Keratinocyte (primary cell): ENCODE results near the gene IGF1R. TPM values are rescaled to one million over a fixed set of nuclear protein-coding genes. Genes with fewer than 3 reads are reported as not detected.

Experiments
- DNase-seq: peaks from one replicate; pipeline ENCODE4 v3.0.0-alpha.2; 2011; ENCODE audit warnings: low read depth, missing footprints, low spot score
- FAIRE-seq: peaks from 2 replicates; lab custom pipeline; 2011; peaks lifted over from hg19 to GRCh38; lab: Jason Lieb, UNC
- H2AFZ ChIP-seq: 2 replicates; pipeline ENCODE4 v1.6.0; 2012; ENCODE audit warnings: low read length, control low read depth, inconsistent platforms; ENCODE audit not compliant: control insufficient read depth
- H3K27ac ChIP-seq: 2 replicates; pipeline ENCODE4 v1.5.1; 2011; ENCODE audit warnings: low read length; ENCODE audit not compliant: control insufficient read depth, insufficient read depth
- H3K27me3 ChIP-seq: 3 replicates; pipeline ENCODE4 v1.6.0; 2011; ENCODE audit warnings: low read length; ENCODE audit not compliant: control insufficient read depth, insufficient read depth; ENCODE audit errors: extremely low read depth
- H3K36me3 ChIP-seq, 2 experiments: 2 replicates in 1 of 2; 3 replicates in 1 of 2; pipeline ENCODE4 v1.5.1; 2011; ENCODE audit warnings: low read length in 2 of 2, mild to moderate bottlenecking in 1 of 2; ENCODE audit not compliant: control insufficient read depth in 2 of 2, insufficient read depth in 2 of 2; ENCODE audit errors: extremely low read depth in 1 of 2
- H3K4me1 ChIP-seq: 3 replicates; pipeline ENCODE4 v1.5.1; 2011; ENCODE audit warnings: low read length; ENCODE audit not compliant: control insufficient read depth, insufficient read depth; ENCODE audit errors: extremely low read depth
- H3K4me2 ChIP-seq: 3 replicates; pipeline ENCODE4 v1.6.0; 2011; ENCODE audit warnings: low read depth, low read length; ENCODE audit not compliant: control insufficient read depth, insufficient read depth; ENCODE audit errors: extremely low read depth
- H3K4me3 ChIP-seq, 3 experiments: fragments of 200-600 bp in 1 of 3; sonication (generic) in 1 of 3; 2 replicates in 2 of 3; 3 replicates in 1 of 3; pipeline ENCODE4 v1.5.1; 2011 to 2016; ENCODE audit warnings: low read length in 3 of 3, mild to moderate bottlenecking in 3 of 3, control low read depth in 2 of 3, inconsistent platforms in 1 of 3, low read depth in 1 of 3, mixed read lengths in 1 of 3, mixed run types in 1 of 3, moderate library complexity in 1 of 3; ENCODE audit not compliant: control insufficient read depth in 2 of 3, insufficient read depth in 2 of 3; ENCODE audit errors: extremely low read depth in 1 of 3
- H3K79me2 ChIP-seq: 2 replicates; pipeline ENCODE4 v1.6.0; 2012; ENCODE audit warnings: low read length; ENCODE audit not compliant: control insufficient read depth, insufficient read depth
- H3K9ac ChIP-seq: 3 replicates; pipeline ENCODE4 v1.6.0; 2011; ENCODE audit warnings: low read length; ENCODE audit not compliant: control insufficient read depth, insufficient read depth; ENCODE audit errors: extremely low read depth
- H3K9me1 ChIP-seq: 3 replicates; pipeline ENCODE4 v1.6.0; 2011; ENCODE audit warnings: low read length; ENCODE audit not compliant: control insufficient read depth, insufficient read depth; ENCODE audit errors: extremely low read depth
- H3K9me3 ChIP-seq: 2 replicates; pipeline ENCODE4 v1.5.1; 2012; ENCODE audit warnings: low read depth, low read length; ENCODE audit not compliant: control insufficient read depth
- H4K20me1 ChIP-seq: 3 replicates; pipeline ENCODE4 v1.6.0; 2011; ENCODE audit warnings: low read length; ENCODE audit not compliant: control insufficient read depth, insufficient read depth; ENCODE audit errors: extremely low read depth
- CTCF ChIP-seq, 3 experiments: IDR thresholded peaks in 1 of 3; conservative IDR thresholded peaks in 1 of 3; optimal IDR thresholded peaks in 1 of 3; 2 replicates in 2 of 3; 3 replicates in 1 of 3; pipeline versions ENCODE3 to v1.5.1; 2011; ENCODE audit warnings: low read length in 3 of 3, mild to moderate bottlenecking in 3 of 3, moderate library complexity in 2 of 3, control low read depth in 1 of 3, inconsistent platforms in 1 of 3; ENCODE audit not compliant: insufficient read depth in 2 of 3; ENCODE audit errors: extremely low read depth in 1 of 3
- EZH2 ChIP-seq: IDR thresholded peaks from one replicate; pipeline ENCODE4 v1.6.1; 2012; ENCODE audit warnings: inconsistent platforms, mild to moderate bottlenecking, low read length, moderate library complexity
- dilution Hi-C: fragments of 300-500 bp; cut with MboI; formaldehyde crosslinking; loops from one replicate; pipeline ENCODE4 v1.7.0; 2020; ENCODE audit warnings: low sequenced_read_pairs; ENCODE audit not compliant: extremely low pct_ligation_motif_present
- polyA plus RNA-seq, 5 experiments: library from polyadenylated mRNA; depleted of rRNA in 3 of 5; stranded (reverse) in 3 of 5; stranded (forward) in 1 of 5; unstranded in 1 of 5; fragments of >200 nt; gene quantifications; 1 replicate in 1 of 5; 2 replicates in 3 of 5; 3 replicates in 1 of 5; pipeline versions ENCODE4 v1.2.1 to v1.2.3, GENCODE V29; 2011 to 2012; ENCODE audit warnings: missing spikeins in 2 of 5, low read depth in 1 of 5, low replicate concordance in 1 of 5

IGF1R gene
- polyA plus RNA-seq, 1 donor (not counting 4 experiments of a cell fraction or from before 2014, with no cell fraction given) = 14.5 TPM

DNA sequence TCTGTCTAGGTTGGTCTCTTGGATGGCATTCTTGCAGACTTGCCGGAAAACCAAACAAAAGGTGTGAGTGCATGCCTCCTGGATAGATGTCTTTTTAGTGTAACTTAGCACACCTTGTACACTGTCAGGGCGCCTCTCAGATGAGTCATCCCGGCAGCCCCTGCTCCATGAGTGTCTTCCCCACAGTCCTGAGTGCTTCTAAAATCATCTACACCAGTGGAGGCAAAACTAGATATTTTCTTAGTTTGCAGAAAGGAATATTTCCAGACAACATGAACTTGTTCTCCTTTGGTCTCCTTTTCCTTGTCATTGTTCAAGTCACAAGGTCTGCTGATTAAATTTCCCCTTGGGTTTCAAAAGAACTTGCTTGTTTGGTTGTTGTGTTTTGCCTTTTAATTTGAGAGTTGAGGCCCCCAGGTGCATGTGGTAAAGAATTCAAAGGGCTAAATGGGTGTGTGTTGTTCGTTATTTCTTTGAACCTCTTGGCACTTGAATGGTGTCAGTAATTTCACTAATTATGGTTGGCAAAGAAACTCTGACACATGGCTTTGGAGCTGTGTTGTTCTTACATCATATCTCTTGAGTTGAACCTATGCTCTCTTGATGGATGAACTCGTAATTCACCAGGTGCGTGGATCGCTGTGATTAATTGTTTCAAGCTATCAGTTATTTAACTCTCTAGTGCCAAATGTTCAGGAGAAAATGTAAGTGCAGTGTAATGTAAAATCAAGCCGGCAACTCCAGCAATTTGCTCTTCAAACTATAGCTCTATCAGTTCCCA, 98.2 kb downstream of the IGF1R start:
- peak overlapping the region; percentile 58 for H3K9ac ChIP-seq
- dilution Hi-C loops = no loop called here
- H4K20me1 ChIP-seq = no peaks in the 10 kb centered on the region
- peaks cover 44% of the 10 kb centered on the region for H3K4me1 ChIP-seq
- peaks cover 84% of the 10 kb centered on the region for H3K79me2 ChIP-seq
- peak overlapping the region in 1 of 3 experiments; percentile 58 for H3K4me3 ChIP-seq
- TF ChIP-seq CTCF (optimal IDR thresholded peaks at IDR 0.05 in 1 of 3, IDR thresholded peaks at IDR 0.05 in 1 of 3, conservative IDR thresholded peaks at IDR 0.05 in 1 of 3; ENCODE audit: extremely low read depth in 1 of 3, insufficient read depth in 2 of 3, low read length in 3 of 3) (no peak), EZH2 (no peak)
- H3K27ac ChIP-seq = peak overlapping the region; percentile 88
- no peaks in the 10 kb centered on the region for H3K36me3 ChIP-seq
- H3K4me2 ChIP-seq = peak overlapping the region; percentile 84
- FAIRE-seq (peak; percentile 81), DNase-seq (no peak)
- H2AFZ ChIP-seq = no peak overlapping the region
- H3K9me1 ChIP-seq = no peaks in the 10 kb centered on the region
- no peaks in the 10 kb centered on the region for H3K9me3 ChIP-seq
- no peaks in the 10 kb centered on the region for H3K27me3 ChIP-seq

- H3K9me3 ChIP-seq = no peaks in the 10 kb centered on the region
- FAIRE-seq (no peak), DNase-seq (no peak)
- H3K4me2 ChIP-seq = no peak overlapping the region
- H3K27me3 ChIP-seq = no peaks in the 10 kb centered on the region
- peaks cover 26% of the 10 kb centered on the region for H3K4me1 ChIP-seq
- H3K9ac ChIP-seq = no peak overlapping the region
- no peaks in the 10 kb centered on the region for H3K9me1 ChIP-seq
- dilution Hi-C loops = no loop called here
- H3K36me3 ChIP-seq = no peaks in the 10 kb centered on the region
- H2AFZ ChIP-seq = no peak overlapping the region
- TF ChIP-seq CTCF (optimal IDR thresholded peaks at IDR 0.05 in 1 of 3, IDR thresholded peaks at IDR 0.05 in 1 of 3, conservative IDR thresholded peaks at IDR 0.05 in 1 of 3; ENCODE audit: extremely low read depth in 1 of 3, insufficient read depth in 2 of 3, low read length in 3 of 3) = no peak
- no peak for TF ChIP-seq EZH2
- no peak overlapping the region for H3K27ac ChIP-seq
- no peak overlapping the region for H3K4me3 ChIP-seq
- peaks cover 97% of the 10 kb centered on the region for H3K79me2 ChIP-seq
- no peaks in the 10 kb centered on the region for H4K20me1 ChIP-seq
Observed at GRCh38 chr15:98751767-98752166, 103.4 kb downstream of the IGF1R start.
